ENCODE data around the gene IFITM2.
"Not testable (repeated sequence)": the region's sequence is repeated elsewhere in the genome, so short reads cannot be mapped to it uniquely, and the experiment has no call there.

Gene IFITM2

GRCh38 chr11:327581-327923 is 19.9 kb downstream of the IFITM2 start:
- no peak for DNase-seq

GRCh38 chr11:328012-328411 is 20.4 kb downstream of the IFITM2 start:
- DNase-seq: no peak

GRCh38 chr11:328516-329100 is 21.0 kb downstream of the IFITM2 start:
- not testable (repeated sequence) for DNase-seq

- no peak for DNase-seq
Measured at GRCh38 chr11:329886-330253, 22.3 kb downstream of the IFITM2 start.

GRCh38 chr11:330307-330693 is 22.7 kb downstream of the IFITM2 start:
- no peak for DNase-seq

GRCh38 chr11:330694-331357 is 23.2 kb downstream of the IFITM2 start:
- DNase-seq: no peak

- DNase-seq: no peak
Measured at GRCh38 chr11:331358-332060, 23.9 kb downstream of the IFITM2 start.

GRCh38 chr11:332651-333480 is 25.2 kb downstream of the IFITM2 start:
- DNase-seq: no peak

- not testable (repeated sequence) for DNase-seq
Measured at GRCh38 chr11:333616-334263, 26.1 kb downstream of the IFITM2 start.

- DNase-seq: peak; percentile 55
Measured at GRCh38 chr11:334264-334994, 26.8 kb downstream of the IFITM2 start.

- DNase-seq: peak; percentile 83
Measured at GRCh38 chr11:335779-336658, 28.4 kb downstream of the IFITM2 start.

- DNase-seq: no peak
Measured at GRCh38 chr11:336659-337198, 29.1 kb downstream of the IFITM2 start.

GRCh38 chr11:337711-338110 is 30.1 kb downstream of the IFITM2 start:
- no peak for DNase-seq

GRCh38 chr11:339963-340362 is 32.3 kb downstream of the IFITM2 start:
- no peak for DNase-seq

- DNase-seq: no peak
Measured at GRCh38 chr11:340539-341512, 33.2 kb downstream of the IFITM2 start.

- DNase-seq: no peak
Measured at GRCh38 chr11:342328-342727, 34.7 kb downstream of the IFITM2 start.

- no peak for DNase-seq
Measured at GRCh38 chr11:344836-345578, 37.4 kb downstream of the IFITM2 start.

GRCh38 chr11:346529-346928 is 38.9 kb downstream of the IFITM2 start:
- no peak for DNase-seq

All from right hindlimb (tissue), 1 donor.